Measurements from ENCODE around the gene B4GALNT4. TPM values are rescaled to one million over a fixed set of nuclear protein-coding genes. Genes with fewer than 3 reads are reported as not detected.
"Not testable (repeated sequence)": the region's sequence is repeated elsewhere in the genome, so short reads cannot be mapped to it uniquely, and the experiment has no call there.

B4GALNT4 gene
- polyA plus RNA-seq, 3 donors: 64.8 to 99.5 (median 72.8) TPM

GRCh38 chr11:381501-382072, 12.3 kb downstream of the B4GALNT4 start:
- no peak for DNase-seq (ENCODE audit: extremely low read depth in 1 of 11, low read depth in 9 of 11, low spot score in 4 of 11)

GRCh38 chr11:382081-382629, 12.9 kb downstream of the B4GALNT4 start:
- DNase-seq (ENCODE audit: extremely low read depth in 1 of 11, low read depth in 9 of 11, low spot score in 4 of 11): no peak

- DNase-seq (ENCODE audit: extremely low read depth in 1 of 11, low read depth in 9 of 11, low spot score in 4 of 11): no peak
These were observed 14.1 kb downstream of the B4GALNT4 start for GRCh38 chr11:383431-383830.

- no peak for DNase-seq (ENCODE audit: extremely low read depth in 1 of 11, low read depth in 9 of 11, low spot score in 4 of 11)
These were observed 15.2 kb downstream of the B4GALNT4 start for GRCh38 chr11:384511-384910.

GRCh38 chr11:385594-386351, 16.5 kb downstream of the B4GALNT4 start:
- no peak for DNase-seq (ENCODE audit: extremely low read depth in 1 of 11, low read depth in 9 of 11, low spot score in 4 of 11)

GRCh38 chr11:386483-386882, 17.2 kb downstream of the B4GALNT4 start:
- DNase-seq (ENCODE audit: extremely low read depth in 1 of 11, low read depth in 9 of 11, low spot score in 4 of 11): no peak

DNA sequence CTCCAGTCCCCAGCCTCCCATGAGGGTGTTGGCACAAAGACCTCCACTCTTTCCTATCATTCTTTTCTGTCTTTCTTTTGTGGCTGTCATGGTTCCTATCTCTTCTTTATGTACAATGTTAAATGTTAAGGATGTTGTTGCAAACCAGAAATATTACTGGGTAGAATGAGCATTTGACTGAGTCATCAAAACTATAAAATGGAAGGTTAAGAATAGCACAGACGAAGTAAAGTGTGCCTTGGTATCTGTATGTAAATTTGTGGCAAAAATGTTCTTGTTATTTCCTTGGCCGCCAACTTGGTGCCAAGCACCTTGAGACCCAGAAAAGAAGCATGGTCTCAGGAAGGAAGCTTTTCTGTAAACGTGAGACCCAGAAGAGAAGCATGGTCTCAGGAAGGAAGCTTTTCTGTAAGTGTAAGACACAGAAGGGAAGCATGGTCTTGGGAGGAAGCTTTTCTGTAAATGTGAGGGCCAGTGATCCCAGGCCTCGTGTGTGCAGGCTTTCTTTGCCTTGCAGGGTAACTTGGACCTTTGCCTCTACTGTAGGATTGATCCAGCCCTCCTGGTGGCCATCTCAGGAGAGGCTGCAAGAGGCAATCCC, 18.0 kb downstream of the B4GALNT4 start:
- no peak for DNase-seq (ENCODE audit: extremely low read depth in 1 of 11, low read depth in 9 of 11, low spot score in 4 of 11)

DNA sequence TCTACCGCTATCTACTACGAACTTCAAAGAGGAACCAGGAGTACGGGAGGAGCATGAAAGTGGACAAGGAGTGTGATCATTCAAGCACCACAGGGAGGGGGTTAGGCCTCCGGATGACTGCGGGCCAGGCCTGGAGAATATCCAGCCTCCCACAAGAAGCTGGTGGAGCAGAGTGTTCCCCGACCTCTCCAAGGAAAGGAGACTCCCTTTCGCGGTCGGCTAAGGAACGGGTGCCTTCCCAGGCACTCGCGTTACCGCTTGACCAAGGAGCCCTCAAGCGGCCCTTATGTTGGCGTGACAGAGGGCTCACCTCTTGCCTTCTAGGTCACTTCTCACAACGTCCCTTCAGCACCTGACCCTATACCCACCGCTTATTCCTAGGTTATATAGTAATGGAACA, 20.1 kb downstream of the B4GALNT4 start:
- DNase-seq (ENCODE audit: extremely low read depth in 1 of 11, low read depth in 9 of 11, low spot score in 4 of 11): not testable (repeated sequence)

GRCh38 chr11:390175-390574, 20.9 kb downstream of the B4GALNT4 start:
- DNase-seq (ENCODE audit: extremely low read depth in 1 of 11, low read depth in 9 of 11, low spot score in 4 of 11): no peak

GRCh38 chr11:391117-392017, 22.1 kb downstream of the B4GALNT4 start:
- no peak for DNase-seq (ENCODE audit: extremely low read depth in 1 of 11, low read depth in 9 of 11, low spot score in 4 of 11)

DNA sequence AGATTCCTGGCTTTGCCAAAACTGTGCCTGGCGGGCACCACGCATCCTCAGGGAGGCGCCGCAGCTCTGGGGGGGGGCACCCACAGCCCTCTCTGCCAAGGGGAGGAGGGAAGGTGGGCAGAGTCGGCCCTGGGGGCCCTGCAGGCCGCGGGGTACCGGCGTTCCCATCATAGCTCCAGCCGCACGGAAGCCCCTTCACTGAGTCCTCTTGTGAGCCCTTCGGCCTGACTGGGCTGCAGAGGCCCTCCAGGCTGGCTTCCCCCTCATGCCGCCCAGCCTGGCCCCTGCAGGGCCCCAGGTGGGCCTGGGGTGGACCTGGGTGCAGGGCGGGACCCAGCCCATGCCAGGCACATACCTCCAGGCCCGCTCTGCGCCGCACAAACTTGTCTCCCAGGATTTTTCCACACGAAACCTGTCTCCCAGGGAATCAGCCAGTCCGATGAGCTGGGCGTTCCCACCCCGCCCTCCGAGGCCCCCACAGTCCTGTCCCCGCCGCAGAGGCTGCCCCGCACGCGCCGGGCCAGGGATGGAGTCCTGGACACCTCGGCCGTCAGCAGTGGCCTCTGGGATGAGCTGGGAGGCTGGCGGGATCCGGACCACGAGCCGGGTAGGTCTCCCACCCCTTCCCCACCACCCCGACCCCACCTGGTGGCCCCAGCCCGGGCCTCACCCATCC, 22.9 kb downstream of the B4GALNT4 start:
- DNase-seq (ENCODE audit: extremely low read depth in 1 of 11, low read depth in 9 of 11, low spot score in 4 of 11): no peak

GRCh38 chr11:393219-394033, 24.1 kb downstream of the B4GALNT4 start:
- DNase-seq (ENCODE audit: extremely low read depth in 1 of 11, low read depth in 9 of 11, low spot score in 4 of 11): no peak

DNA sequence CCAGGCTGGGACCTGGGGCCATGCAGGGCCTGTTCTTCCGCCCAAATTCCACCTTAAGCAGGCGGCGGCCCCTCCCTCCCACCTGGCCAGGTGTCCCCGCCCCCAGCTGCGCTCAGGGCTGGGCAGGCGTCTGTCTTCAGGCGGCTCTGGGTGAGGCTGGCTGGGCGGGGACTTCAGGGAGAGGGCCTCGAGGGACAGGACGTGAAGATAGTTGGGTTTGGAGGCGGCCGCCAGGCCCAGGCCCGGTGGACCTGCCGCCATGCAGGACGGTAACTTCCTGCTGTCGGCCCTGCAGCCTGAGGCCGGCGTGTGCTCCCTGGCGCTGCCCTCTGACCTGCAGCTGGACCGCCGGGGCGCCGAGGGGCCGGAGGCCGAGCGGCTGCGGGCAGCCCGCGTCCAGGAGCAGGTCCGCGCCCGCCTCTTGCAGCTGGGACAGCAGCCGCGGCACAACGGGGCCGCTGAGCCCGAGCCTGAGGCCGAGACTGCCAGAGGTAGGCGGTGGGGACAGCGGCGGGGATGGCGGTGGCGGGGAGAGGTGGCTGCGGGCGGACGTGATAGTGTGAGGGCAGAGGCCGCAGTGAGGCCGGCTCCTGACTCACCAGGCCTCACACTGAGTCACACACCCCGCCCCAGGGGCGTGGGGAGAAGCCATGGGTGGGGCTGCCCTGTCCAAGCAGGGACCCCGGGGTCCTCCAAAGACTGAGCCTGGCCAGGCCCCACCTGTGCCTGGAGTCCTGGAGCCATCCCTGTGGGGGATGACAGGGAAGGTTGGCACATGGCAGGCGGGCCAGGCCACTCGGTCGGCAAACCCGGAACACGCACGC, 24.9 kb downstream of the B4GALNT4 start, which contains the start of gene PKP3:
Gene PKP3 (plus strand): TSS at position 176 of the 824 bp plus-strand sequence. CDS start 84 bp downstream, at position 260.
- DNase-seq (ENCODE audit: extremely low read depth in 1 of 11, low read depth in 9 of 11, low spot score in 4 of 11): no peak

DNA sequence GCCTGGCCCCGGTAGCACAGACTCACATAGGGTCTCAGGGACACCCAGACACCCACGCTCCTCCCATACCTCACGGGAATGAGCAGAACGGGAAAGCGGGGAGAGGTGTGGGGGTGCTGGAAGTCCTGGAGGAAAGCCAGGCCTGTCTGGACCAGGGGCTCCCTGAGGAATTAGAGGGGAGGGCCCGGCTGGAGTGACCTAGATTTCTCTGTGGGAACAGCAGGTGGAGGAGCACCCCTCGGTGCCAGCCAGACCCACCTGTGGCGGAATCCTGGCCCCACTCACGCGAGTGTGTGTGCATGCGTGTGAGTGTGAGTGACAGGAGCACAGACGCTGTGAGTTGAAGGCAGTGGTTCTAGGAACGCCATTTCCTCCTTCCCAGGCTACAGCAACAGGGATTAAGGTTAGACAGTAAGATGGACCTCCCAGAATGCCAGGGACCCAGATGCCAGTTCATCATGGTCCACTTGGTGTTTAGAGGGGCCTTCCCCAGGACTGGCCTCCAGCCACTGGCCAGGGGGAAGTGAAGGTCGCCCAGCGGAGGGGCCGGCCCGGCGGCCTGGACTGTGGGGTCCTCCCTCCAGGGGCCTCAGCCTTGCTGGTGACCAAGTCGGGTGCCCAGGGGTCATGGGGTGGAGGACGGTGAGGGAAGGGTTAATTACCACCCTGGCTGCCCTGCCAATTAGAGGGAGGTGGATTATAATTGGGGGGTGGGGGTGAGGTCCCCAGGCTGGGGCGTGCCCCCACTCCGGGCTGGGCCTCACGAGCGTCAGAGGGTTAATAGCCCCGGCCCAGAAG, 25.8 kb downstream of the B4GALNT4 start:
- DNase-seq (ENCODE audit: extremely low read depth in 1 of 11, low read depth in 9 of 11, low spot score in 4 of 11): no peak

GRCh38 chr11:395866-396265, 26.6 kb downstream of the B4GALNT4 start:
- DNase-seq (ENCODE audit: extremely low read depth in 1 of 11, low read depth in 9 of 11, low spot score in 4 of 11): no peak

DNA sequence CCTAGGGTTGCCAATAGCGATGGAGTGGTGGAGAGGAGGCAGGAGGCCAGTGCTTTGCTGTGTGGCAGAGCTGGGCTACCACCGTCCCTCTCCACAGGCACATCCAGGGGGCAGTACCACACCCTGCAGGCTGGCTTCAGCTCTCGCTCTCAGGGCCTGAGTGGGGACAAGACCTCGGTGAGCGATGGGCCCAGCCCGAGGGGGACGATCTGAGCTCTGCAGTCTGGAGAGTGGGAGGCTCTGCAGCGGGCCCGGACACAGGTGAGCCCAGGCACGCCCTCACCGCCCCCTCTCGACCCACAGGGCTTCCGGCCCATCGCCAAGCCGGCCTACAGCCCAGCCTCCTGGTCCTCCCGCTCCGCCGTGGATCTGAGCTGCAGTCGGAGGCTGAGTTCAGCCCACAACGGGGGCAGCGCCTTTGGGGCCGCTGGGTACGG, 27.2 kb downstream of the B4GALNT4 start:
- no peak for DNase-seq (ENCODE audit: extremely low read depth in 1 of 11, low read depth in 9 of 11, low spot score in 4 of 11)
